Measurements from ENCODE around the gene NDUFS3.

GRCh38 chr11:47538741-47539565, 39.9 kb upstream of the NDUFS3 start:
- TF ChIP-seq CTCF (IDR thresholded peaks at IDR 0.05; ENCODE audit: low read depth, low read length): no peak
- TF ChIP-seq EZH2phosphoT487 (IDR thresholded peaks at IDR 0.05; ENCODE audit: low read depth): no peak
